Stromal cell of bone marrow (primary cell): ENCODE measurements around the gene SPATS2.
"Not testable (repeated sequence)": the region's sequence is repeated elsewhere in the genome, so short reads cannot be mapped to it uniquely, and the experiment has no call there.

Experiments used
- DNase-seq: peaks from one replicate; pipeline ENCODE4 v3.0.0-alpha.2; 2012; ENCODE audit warnings: low read depth

Gene SPATS2

DNA sequence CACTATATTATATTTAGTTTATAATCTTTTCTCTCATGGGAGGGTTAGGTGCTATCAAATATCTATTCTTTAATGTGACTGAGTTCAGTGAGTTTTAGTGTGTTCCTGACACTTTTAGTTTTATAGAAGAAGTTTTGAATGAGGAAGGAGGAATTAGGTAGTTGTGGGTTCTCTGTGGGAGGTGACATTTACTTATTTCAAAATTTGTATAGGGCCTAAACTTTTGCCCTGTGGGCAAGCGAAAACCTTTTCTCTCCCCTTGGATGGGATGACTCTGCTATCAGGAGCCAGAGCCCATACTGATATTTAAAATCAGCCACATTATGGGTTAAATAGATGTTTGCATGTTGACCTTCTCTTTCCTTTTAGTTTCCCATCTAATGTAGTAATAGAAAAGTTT is 43.6 kb downstream of the SPATS2 start:
- DNase-seq = no peak

DNA sequence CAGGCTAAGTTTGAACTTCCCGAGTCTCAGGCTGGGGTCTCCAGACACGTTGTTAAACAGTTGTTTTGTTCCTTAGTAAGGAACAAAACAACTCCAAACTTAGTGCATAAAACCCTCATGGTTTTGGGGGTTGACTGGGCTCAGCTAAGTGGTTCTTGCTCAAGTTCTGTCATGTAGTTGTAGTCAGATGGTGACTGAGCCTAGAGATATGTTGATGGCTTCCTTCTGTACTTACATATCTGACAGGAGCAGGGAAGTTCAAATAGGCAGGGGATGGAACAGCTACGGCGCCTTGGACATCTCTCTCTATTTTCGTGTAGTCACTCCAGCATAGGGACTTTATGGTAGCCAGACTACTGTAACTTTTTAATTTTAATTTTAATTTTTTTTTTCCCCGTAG is 45.7 kb downstream of the SPATS2 start:
- DNase-seq = no peak

GRCh38 chr12:49413796-49414195 is 46.5 kb downstream of the SPATS2 start:
- no peak for DNase-seq

GRCh38 chr12:49414364-49414763 is 47.1 kb downstream of the SPATS2 start:
- DNase-seq = no peak

- DNase-seq = no peak
Measured at GRCh38 chr12:49415521-49415970, 48.3 kb downstream of the SPATS2 start.

DNA sequence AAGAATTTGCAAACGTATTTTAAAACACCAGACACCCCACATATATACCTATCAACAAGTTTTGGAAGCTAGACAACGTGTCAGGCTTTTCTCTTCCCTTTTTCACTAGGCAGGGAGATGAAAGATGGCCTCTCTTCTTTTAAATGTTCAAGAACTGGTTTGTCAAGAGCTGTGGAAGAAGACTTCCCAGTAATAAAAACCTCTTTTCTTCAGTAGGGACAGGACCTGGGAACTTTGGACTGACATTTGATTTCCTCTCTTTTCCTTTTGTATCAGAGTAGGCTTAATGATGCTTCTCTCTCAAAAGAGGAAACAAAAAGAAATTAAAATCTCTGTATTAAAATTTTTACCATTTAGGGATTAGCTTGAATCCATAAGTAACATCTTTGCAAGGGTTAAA is 49.6 kb downstream of the SPATS2 start:
- no peak for DNase-seq

DNA sequence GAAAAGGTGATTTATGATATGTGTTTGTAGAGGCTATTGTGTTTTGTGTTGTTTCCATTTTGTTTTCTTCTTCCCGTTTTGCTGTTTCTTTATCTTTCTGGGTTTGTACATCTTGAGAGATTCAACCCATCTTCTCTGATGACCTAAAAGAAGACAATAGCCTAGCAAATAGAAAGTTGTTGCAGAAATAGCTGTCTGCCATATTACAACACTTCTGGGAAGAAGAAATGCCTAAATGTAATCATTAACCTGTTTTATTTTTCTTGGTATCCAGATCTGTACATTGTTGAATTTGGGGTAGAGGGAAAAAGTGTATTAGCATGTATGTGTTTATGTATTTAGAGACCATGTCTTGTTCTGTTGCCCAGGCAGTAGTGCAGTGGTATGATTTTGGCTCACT is 50.3 kb downstream of the SPATS2 start:
- no peak for DNase-seq

- no peak for DNase-seq
Measured at GRCh38 chr12:49420556-49420955, 53.3 kb downstream of the SPATS2 start.

GRCh38 chr12:49422114-49422513 is 54.9 kb downstream of the SPATS2 start:
- DNase-seq = no peak

DNA sequence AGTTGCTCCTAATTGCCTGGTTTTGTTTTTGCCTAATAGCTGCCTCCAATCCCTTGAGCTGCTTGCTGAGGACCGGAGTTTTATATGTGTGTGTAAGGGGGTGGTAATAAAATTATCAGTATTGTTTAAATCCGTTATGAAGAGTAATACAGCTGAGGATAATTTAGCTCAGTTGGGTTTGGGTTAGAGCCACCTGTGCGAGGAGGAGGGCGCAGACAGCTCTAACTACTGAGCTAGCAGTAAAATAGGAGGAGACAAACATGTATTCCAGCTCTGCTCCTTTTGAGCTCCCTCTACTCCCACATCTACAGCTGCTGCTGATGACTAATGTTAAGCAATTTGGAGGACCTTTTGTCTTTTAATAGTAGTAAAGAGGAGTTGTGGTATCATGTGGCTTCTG is 61.5 kb downstream of the SPATS2 start:
- DNase-seq = peak; percentile 32

- no peak for DNase-seq
Measured at GRCh38 chr12:49432616-49433015, 65.4 kb downstream of the SPATS2 start.

- not testable (repeated sequence) for DNase-seq
Measured at GRCh38 chr12:49436799-49437198, 69.5 kb downstream of the SPATS2 start.

DNA sequence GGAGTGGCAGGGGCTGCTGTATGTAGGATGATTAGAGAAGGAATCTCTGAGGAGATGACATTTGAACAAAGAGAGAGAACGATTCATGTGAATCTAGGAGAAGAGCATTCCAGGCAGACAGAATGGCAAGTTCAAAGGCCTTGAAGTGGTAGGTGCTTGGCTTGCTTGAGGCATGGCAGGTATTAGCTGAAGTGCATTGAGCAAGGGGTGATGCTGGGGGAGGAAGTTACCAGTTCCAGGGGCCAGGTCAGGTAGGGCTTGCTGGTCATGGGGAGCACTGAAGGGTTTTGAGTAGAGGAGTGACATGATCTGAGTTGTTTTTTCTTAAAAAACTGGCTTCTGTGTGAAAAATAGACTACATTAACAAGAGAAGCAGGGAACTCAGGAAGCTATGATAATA is 71.8 kb downstream of the SPATS2 start:
- DNase-seq = no peak

DNA sequence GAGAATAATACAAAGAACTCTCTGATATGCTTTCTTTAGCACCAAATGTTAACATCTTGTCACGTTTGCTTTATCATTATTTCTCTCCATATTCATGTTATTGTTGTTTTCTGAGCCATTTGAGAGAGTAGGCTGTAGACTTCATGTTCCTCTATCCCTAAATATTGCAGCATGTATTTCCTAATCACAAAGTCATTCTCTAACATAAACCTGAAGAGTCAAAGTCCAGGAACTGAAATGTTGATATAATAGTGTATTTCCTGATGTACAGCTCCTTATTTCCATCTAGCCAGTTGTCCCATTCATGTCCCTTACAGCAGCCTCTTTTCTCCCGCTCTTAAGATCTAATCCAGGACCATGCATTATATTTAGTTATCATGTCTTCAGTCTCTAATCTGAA is 72.8 kb downstream of the SPATS2 start:
- DNase-seq = no peak

GRCh38 chr12:49442915-49443314 is 75.7 kb downstream of the SPATS2 start:
- DNase-seq = no peak

GRCh38 chr12:49446571-49446970 is 79.3 kb downstream of the SPATS2 start:
- DNase-seq = no peak

GRCh38 chr12:49448858-49449257 is 81.6 kb downstream of the SPATS2 start:
- no peak for DNase-seq

DNA sequence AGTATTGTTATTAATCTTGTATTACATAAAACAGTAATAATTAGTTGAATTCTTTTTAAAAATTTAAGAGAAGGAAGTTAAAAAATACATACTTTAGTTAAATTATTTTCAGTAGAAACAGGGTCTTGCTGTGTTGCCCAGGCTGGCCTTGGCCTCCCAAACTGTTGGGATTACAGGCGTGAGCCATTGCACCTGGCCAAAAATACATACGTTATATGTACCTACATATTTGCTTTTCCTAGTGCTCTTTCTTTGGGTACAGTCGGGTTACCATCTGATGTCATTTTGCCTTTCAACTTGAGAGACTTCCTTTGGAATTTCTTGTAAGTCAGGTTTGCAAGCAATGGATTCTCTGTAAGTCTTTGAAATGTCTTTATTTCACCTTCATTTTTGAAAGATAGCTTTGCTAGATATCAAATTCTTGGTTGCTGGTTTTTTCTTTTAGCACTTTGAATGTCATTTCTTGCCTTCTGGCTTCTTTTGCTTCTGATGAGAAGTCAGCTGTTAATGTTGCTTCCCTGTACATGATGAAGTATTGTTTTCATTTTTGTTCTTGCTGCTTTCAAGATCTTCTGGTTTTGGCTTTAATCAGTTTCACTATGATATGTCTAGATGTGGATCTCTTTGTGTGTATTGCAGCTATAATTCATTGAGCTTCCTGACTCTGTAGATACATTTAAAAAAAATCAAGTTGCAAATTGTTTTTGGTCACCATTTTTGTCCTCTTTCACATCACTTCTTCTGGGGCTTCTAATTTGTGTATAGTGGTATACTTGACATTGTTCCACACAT is 84.4 kb downstream of the SPATS2 start:
- DNase-seq = no peak

GRCh38 chr12:49455501-49455900 is 88.2 kb downstream of the SPATS2 start:
- DNase-seq = no peak

- DNase-seq = no peak
Measured at GRCh38 chr12:49456131-49456679, 88.9 kb downstream of the SPATS2 start.

DNA sequence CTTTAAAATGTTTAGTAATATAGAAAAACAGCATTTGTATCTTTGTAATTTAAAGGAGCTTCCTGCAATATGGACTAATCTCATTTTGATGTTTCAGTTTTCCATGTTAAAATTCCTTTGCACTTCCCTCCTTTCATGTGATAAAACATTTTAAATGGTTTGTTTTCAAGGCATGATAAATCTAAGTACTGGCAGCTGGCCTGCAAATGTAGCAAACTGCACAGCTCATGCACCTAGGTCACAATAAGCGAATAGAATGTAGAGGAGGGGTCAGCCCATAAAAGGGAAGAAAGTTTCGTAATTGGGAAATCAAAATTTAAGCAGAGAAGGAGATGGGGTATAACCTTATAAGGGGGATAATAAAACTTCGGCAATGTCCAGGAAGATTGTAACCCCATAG is 91.6 kb downstream of the SPATS2 start:
- no peak for DNase-seq

- DNase-seq = no peak
Measured at GRCh38 chr12:49461221-49461620, 94.0 kb downstream of the SPATS2 start.

- no peak for DNase-seq
Measured at GRCh38 chr12:49462083-49462744, 95.0 kb downstream of the SPATS2 start.
